NCI-H2107 treated with DMSO at 0.1 percent for 48 hours (cell line): ENCODE measurements around the gene HCAR1.
"Not testable (repeated sequence)": the region's sequence is repeated elsewhere in the genome, so short reads cannot be mapped to it uniquely, and the experiment has no call there.

Experiments used
- DNase-seq: peaks from one replicate; lab custom pipeline; 2025; ENCODE audit not compliant: unreplicated experiment; lab: John Stamatoyannopoulos, UW

Gene HCAR1

DNA sequence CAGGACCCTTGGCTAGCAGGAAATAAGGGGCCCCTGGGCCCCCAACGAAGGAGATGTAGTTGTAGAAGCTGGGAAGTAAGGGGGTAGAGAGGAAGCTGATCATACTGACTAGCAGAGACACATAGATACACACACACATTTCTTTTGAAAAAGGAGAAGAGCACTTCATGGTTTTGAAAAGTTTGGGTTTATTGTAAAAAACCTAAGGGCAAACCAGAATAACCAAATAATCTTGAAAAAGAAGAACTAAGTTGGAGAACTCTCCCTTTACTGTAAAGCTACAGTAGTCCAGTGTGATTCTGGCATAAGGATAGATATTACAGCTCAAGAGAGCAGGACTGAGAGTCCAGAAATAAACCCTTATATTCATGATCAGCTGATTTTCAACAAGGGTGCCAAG, 8.3 kb downstream of the HCAR1 start:
- no peak for DNase-seq

DNA sequence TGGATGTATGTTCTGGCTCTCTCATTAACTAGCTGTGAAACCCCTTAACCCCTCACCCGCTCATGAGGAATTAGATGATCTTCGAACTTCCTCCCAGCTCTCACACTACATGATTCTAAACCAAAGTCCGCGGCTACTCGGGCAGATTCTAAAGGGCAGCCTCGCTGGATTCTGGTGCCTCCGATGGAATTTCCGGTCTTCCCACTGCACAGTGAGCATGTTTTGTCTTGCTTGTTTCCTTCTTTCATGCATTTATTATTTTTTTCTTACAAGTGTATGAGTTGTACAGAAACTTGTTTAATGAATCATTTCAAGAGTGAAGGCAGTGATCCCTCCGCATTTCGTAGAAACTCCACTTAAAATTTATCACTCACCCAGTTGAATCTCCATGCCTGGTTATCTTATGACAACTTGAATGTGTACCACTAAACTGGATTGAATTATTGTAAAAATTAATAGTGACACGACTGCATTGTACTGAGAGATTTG, 9.5 kb downstream of the HCAR1 start:
- DNase-seq: no peak

DNA sequence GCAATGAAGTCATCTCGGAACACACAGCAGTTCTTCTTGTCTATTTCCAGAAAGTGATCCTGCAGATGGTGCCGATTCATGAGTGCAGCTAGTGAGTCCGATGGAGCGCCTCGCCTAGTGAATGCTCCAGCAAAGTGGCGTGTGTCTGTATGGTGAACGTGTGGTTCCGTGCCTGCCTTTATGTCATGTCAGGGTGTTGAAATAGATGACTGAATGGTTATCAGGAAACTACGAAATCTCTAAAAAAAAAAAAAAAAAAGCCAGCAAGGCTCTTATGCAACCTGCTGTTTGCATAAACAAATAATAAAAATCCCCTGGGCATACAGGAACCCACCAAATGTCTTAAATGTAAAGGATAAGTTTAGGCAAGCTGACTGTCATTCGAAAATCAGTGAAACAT, 14.0 kb downstream of the HCAR1 start, which contains the start of gene HCAR3:
HCAR3 (minus strand) TSS at position 154 of the 400 bp plus-strand sequence; CDS start at position 80, 74 bp downstream.
- DNase-seq: not testable (repeated sequence)

DNA sequence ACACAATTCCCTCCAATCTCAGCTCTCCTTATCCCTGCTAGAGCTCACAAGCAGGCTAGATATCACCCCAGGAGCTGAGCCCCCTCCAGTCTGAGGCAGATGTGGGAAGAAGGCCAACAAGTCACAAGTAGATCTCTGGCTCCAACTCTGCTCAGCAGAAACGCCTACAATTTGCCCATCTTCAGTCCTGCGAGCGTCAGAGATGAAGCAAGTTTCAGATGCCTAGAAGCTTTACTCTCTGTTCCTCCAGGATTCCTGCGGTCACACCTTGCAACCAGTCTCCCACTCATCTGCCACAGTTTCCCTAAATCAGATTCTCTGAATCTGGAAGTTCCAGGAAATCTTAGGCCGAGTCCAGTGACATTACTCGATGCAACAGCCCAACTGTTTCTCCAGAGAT, 15.4 kb downstream of the HCAR1 start:
- DNase-seq: not testable (repeated sequence)

DNA sequence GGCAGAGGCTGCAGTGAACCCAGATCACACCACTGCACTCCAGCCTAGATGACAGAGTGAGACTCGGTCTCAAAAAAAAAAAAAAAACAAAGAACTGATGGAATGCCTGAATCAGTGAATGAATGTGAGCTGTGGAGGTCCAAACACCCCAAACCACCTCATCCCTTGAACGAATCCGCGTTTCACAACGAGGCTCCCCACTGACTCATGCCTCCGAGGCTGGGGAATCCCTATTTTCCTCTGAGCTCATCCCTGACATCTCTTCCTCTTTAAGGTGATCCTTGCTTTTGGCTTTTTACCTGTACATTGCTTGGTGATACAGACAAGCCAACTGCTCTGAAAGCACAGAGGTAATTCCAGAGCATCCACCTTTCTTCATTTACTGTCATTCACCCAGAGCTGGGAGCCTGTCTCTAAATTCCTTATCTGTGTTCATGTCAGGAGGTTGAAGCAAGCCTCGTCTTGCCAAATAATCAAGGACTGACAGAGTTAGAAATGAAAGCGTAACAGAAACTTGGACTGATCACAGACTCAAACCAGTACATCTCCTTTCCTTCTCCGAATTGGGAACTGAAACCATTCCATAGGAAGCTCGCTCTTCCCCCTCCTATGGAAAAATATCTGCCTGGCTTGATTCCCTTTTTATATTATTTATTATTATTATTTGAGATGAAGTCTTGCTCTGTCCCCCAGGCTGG, 17.0 kb downstream of the HCAR1 start:
- DNase-seq: not testable (repeated sequence)

DNA sequence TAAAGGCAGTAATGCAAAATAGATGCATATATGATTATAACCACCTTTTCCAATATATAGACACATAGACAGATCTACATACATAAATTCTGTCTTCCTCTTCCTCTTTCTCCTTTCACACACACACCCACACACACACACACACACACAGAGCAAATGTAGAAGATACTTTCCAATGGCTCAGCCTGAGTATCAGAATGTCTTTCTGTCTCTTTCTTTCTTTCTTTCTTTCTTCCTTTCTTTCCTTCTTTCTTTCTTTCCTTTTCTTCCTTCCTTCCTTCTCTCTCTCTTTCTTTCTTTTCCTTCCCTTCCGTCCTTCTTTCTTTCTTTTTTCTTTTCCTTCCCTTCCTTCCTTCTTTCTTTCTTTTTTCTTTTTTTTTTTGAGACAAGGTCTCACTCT, 19.4 kb downstream of the HCAR1 start:
- not testable (repeated sequence) for DNase-seq

DNA sequence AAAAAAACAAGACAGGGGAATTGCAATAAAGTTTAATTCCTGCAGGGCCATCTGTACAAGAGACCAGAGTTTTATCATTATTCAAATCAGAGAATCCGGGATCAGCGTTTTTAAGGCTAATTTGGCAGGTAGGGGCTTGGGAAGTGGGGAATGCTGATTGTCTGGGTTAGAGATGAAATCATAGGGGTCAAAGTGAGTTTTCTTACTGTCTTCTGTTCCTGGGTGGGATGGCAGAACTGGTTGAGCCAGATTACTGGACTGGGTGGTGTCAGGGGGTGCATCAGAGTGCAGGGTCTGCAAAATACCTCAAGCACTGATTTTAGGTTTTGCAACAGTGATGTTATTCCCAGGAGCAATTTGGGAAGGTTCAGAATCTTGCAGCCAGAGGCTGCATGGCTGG, 20.3 kb downstream of the HCAR1 start:
- DNase-seq: not testable (repeated sequence)

DNA sequence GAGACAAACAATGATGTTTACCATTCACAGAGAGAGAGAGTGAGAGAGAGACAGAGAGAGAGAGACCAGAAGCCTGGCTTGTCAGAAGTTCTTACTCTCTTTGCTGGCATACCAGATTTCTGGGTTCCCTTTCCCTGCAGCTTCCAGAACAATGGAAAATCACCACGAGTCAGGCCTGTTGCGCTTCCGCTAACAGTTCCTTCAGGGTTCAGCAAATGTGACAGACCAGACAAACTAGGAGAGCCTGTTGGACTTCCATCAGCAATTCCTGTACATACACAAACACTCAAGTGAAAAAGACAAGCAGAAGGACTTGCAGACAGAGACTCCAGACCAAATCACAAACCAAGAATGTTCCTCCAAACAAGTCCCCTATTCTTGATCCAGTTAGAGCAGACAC, 21.4 kb downstream of the HCAR1 start:
- not testable (repeated sequence) for DNase-seq

DNA sequence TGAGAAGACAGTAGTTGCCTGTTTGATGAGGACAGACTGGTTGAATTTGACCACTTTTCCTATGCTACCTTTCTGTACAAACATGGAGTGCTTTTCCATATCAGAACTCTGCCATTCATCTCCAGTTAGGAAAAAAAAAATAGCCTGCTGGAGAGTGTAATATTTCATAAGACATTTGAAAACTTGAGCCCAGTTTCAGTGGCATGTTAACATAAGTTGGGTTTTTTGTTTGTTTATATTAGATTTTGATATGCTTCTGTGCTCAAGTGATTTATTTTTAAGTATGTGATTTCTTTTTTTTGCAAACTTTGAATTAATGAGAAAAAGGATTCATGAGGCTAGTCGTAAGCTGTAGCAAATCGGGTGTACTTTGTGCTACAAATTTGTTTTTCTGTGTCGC, 26.8 kb downstream of the HCAR1 start:
- not testable (repeated sequence) for DNase-seq

DNA sequence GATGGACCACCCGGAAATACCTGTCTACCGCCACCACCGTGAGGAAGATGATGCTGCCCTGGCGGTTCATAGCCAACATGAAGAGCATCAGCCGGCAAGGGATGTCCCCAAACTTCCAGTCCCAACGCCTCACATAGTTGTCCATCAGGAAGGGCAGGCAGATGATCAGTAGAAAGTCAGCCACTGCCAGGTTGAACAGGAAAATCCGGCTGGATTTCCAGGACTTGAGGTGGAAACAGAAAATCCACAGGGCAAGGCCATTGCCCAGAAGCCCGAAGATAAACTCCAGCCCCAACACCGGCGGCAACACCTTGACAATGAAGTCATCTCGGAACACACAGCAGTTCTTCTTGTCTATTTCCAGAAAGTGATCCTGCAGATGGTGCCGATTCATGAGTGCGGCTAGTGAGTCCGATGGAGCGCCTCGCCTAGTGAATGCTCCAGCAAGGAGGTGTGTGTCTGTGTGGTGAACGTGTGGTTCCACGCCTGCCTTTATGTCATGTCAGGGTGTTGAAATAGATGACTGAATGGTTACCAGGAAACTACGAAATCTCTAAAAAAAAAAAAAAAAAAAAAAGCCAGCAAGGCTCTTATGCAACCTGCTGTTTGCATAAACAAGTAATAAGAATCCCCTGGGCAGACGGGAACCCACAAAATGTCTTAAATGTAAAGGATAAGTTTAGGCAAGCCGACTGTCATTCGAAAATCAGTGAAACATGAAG, 27.6 kb downstream of the HCAR1 start, which contains the start of gene HCAR2:
HCAR2 (minus strand) TSS at position 468 of the 722 bp plus-strand sequence; CDS start at position 394, 74 bp downstream.
- DNase-seq: peak; percentile 24

DNA sequence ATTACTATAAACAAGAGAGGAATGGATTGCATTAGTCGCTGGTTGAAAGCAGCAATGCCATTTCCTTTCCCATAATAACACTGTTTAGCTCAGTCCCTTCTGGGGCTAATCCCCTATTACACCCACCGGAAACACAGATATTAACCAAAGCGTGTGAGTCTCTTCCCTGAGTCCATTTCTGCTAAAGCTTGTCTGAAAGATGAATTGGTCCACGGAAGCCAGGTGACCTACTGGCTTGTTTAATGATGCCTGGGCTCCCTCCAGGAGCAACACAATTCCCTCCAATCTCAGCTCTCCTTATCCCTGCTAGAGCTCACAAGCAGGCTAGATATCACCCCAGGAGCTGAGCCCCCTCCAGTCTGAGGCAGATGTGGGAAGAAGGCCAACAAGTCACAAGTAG, 29.2 kb downstream of the HCAR1 start:
- DNase-seq: not testable (repeated sequence)

DNA sequence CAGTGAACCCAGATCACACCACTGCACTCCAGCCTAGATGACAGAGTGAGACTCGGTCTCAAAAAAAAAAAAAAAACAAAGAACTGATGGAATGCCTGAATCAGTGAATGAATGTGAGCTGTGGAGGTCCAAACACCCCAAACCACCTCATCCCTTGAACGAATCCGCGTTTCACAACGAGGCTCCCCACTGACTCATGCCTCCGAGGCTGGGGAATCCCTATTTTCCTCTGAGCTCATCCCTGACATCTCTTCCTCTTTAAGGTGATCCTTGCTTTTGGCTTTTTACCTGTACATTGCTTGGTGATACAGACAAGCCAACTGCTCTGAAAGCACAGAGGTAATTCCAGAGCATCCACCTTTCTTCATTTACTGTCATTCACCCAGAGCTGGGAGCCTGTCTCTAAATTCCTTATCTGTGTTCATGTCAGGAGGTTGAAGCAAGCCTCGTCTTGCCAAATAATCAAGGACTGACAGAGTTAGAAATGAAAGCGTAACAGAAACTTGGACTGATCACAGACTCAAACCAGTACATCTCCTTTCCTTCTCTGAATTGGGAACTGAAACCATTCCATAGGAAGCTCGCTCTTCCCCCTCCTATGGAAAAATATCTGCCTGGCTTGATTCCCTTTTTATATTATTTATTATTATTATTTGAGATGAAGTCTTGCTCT, 30.5 kb downstream of the HCAR1 start:
- not testable (repeated sequence) for DNase-seq

DNA sequence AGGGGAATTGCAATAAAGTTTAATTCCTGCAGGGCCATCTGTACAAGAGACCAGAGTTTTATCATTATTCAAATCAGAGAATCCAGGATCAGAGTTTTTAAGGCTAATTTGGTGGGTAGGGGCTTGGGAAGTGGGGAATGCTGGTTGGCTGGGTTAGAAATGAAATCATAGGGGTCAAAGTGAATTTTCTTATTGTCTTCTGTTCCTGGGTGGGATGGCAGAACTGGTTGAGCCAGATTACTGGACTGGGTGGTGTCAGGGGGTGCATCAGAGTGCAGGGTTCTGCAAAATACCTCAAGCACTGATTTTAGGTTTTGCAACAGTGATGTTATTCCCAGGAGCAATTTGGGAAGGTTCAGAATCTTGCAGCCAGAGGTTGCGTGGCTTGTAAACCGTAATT, 33.7 kb downstream of the HCAR1 start:
- DNase-seq: not testable (repeated sequence)

DNA sequence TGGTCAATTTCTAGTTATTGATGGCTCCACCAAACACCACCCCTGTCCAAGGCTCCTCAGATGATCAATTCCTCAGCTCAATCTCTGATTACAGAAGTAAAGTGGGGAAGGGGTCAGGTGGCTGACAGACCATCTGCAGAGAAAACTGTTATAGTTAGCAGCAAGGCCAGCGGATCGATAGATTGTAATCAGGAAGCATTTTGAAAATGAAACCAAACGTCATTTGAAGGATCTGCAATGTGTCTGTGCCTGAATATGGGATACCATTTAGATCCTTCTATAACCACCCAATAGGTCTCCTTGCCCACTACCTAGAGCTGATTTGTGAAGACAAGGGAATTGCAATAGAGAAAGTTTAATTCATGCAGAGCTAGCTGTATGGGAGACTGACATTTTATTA, 39.1 kb downstream of the HCAR1 start:
- DNase-seq: no peak

DNA sequence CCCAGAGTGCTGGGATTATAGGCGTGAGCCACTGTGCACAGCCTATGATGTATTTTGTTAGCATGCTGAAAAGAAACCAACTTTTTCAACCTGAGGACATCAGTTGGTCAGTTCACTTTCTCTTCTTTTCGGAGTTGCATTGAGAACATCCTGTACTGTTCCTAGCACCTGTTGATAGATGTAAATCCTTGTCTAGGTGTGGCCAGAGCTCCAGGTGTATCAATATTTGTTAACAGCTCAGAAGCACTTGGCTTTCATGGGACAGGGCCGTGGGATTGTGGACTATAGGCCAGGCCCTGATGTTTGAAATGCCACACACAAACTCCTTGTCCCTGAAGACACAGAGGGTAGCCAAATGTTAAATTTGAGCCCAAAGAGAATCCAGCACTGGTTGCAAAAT, 42.4 kb downstream of the HCAR1 start:
- no peak for DNase-seq

DNA sequence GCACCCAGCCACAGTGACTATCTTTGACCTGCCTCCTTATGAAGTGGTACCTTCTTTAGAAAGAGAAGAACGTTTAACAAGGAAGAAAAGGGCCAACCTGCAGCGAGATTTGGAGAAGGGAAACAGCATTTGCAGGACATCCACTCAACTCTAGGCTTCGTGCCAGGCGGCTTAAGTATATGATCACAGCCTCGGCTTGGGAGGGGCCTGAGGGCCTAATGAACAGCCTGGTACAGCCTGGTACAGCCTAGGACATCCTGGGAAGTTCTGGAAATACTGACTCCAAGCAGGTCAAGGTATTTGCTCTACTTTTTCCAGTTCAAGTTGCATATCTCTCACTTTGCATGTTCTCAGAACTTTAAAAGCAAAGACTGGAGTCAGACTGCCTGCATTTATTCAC, 43.6 kb downstream of the HCAR1 start:
- DNase-seq: peak; percentile 17

DNA sequence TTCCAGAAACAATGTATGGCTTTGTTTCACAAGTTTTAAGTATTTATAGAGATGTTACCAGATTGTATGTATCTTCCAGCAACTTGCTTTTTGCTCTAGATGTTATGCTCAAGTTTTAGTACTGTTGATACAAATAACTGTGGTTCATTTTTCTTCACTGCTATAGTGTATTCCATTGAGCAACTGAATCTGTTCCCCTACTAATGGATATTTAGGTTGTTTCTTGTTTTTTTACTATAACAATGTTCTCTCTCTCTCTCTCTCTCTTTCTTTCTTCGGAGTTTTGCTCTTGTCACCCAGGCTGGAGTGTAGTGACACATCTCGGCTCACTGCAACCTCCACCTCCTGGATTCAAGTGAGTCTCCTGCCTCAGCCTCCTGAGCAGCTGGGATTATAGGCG, 44.1 kb downstream of the HCAR1 start:
- DNase-seq: no peak

DNA sequence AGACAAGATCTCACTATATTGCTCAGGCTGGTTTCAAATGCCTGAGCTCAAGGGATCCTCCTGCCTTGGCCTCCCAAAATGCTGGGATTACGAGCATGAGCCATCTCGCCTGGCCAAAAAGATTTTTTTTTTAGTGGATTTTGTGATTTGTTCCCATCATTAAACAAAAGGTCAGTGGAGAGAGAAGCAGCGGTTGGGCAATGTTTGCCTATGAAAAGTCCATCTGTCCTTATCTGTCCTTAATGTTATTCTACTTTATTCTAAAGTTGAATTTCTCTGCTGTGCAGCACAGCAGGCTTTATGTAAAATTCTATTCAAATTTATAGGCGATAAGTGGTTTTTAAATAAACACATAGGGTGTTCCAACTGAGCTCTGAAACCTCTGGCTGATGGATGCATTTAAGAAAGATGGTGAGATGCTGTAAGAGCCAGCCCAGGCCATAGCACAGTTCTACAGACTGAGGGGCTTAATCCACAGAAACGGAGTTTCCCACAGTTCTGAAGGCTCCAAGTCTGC, 46.3 kb downstream of the HCAR1 start:
- DNase-seq: no peak

DNA sequence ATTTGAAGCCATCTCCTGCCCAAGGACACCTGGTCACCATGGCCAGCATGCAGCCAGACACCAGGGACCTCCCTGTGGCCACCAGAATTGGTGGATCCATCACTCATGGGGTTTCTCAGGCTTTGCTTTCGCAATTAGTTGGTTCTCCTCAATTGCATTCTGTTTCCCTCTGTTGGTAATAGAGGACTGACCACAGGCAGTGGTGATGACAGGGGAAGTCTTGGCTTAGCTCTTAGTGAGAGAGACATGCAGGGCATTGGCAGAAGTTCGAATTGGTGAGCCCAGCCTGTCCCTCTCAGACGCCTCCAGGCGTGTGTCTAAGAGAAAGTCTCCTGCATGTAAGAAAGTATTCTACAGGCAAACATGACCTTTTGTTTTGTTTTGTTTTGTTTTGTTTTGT, 48.8 kb downstream of the HCAR1 start:
- DNase-seq: no peak

DNA sequence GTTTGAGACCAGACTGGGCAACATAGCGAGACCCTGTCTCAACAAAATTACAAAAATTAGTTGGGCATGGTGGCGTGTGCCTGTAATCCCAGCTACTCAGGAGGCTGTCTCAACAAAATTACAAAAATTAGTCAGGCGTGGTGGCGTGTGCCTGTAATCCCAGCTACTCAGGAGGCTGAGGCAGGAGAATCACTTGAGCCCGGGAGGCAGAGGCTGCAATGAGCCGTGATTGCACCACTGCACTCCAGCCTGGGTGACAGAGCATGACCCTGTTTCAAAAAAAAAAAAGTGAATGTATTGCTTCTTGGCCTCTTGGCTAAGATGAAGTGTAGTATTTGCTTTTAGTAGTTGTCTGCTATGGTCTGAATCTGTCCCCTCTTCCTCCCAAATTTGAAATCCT, 49.7 kb downstream of the HCAR1 start:
- not testable (repeated sequence) for DNase-seq

DNA sequence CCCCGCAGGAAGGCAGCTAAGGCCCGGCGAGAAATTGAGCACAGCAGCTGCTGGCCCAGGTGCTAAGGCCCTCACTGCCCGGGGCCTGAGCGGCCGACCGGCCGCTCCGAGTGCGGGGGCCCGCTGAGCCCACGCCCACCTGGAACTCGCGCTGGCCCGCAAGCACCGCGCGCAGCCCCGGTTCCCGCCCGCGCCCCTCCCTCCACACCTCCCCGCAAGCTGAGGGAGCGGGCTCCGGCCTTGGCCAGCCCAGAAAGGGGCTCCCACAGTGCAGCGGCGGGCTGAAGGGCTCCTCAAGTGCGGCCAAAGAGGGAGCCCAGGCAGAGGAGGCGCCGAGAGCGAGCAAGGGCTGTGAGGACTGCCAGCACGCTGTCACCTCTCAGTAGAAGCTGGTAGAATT, 53.9 kb downstream of the HCAR1 start:
- DNase-seq: not testable (repeated sequence)
